Left ventricle myocardium superior (tissue), 1 donor: ENCODE measurements around the gene POLD4. TPM values are rescaled to one million over a fixed set of nuclear protein-coding genes. Genes with fewer than 3 reads are reported as not detected.

ENCODE experiments used
- ATAC-seq: fragments of 200-7000 bp; cut with Tn5 transposase; one replicate; pipeline ENCODE4 v1.9.1; 2020; ENCODE audit warnings: mild to moderate bottlenecking, moderate library complexity
- DNase-seq: peaks from one replicate; pipeline ENCODE4 v3.0.0-alpha.2; 2020
- intact Hi-C: fragments of 100-400 bp; cut with micrococcal nuclease; formaldehyde crosslinking; loops from one replicate; pipeline ENCODE4 v1.11.0; 2022
- total RNA-seq: library from RNA; stranded (reverse); fragmentation: NEBNext Ultra II Directional; extraction: Animal tissue kit (Norgen Biotek cat#: 25700); gene quantifications from one replicate; pipeline ENCODE4 v1.2.1, GENCODE V29; 2021
- donor health status: DM: no; HTN: yes; CAD: no; lungs with severe emphysema.

The POLD4 gene
- total RNA-seq, 1 donor from 2014 or later, result 40.3 TPM

DNA sequence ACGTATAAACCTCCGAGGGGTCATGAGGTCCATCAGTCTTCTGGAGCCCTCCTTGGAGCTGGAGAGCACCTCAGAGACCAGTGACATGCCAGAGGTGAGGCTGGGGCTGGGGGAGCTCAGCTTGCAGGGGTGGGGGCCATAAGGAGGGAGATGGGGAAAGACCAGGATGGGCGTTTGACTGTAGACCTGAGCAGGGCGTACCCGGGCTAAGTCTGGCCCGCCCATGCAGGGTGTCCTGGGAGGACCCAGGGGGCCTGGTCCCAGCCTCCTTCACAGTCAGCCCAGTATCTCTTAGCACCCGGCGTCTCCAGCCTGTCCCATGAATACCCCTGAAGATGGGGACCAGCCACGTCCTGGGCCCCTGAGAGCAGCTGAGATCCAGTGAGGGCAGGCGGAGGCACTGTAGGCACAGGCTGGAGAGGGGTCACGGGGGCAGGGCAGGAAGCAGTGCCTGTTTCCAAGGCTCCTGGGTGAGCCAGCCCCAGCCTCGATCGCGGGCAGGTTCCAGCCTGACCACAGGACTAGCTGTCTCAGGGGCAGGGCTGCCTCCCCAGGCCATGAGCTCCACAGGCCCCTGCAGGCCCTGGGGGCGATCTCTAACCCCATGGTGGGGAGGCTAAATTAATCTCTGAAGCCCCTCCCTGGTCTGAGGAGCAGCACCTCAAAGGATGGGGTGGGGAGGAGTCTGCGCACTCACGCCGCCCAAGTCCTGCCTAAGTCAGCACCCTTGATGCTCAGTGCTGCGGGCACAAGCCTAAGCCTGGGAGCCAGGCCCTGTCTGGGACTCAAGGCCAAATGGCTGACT lies 42.9 kb downstream of the POLD4 start:
- intact Hi-C loops, result no loop called here
- DNase-seq, result no peak
- no peak for ATAC-seq

DNA sequence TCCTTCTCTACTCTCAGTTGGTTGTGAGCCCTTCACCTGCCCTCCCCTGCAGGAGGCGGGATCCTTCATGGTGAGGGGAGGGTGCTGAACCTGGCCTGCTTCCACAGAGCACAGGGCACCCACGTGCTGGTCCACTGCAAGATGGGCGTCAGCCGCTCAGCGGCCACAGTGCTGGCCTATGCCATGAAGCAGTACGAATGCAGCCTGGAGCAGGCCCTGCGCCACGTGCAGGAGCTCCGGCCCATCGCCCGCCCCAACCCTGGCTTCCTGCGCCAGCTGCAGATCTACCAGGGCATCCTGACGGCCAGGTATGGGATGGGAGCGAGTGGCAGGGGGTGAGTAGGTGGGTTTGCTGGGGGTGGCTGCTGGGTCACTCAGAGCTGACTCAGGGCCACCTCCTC lies 43.7 kb downstream of the POLD4 start:
- no peak for ATAC-seq
- intact Hi-C loops, result no loop called here

DNA sequence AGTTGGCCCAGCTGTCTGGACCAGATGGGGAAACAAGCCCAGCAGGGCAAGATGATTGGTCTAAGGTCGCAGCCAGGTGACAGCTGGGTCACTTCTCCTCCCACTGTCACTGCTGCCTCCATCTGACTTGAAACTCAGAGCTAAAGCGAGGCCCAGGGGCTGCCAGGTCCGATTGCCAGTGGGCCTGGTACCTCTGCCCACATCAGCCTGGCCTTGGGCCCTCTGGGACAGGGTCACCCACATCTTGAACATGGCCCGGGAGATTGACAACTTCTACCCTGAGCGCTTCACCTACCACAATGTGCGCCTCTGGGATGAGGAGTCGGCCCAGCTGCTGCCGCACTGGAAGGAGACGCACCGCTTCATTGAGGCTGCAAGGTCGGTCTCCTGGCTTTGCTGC lies 44.2 kb downstream of the POLD4 start:
- intact Hi-C loops, result no loop called here
- DNase-seq (no peak), ATAC-seq (no peak)

More for the DNA sequence above, 43.7 kb downstream of the POLD4 start:
- DNase-seq, result no peak

DNA sequence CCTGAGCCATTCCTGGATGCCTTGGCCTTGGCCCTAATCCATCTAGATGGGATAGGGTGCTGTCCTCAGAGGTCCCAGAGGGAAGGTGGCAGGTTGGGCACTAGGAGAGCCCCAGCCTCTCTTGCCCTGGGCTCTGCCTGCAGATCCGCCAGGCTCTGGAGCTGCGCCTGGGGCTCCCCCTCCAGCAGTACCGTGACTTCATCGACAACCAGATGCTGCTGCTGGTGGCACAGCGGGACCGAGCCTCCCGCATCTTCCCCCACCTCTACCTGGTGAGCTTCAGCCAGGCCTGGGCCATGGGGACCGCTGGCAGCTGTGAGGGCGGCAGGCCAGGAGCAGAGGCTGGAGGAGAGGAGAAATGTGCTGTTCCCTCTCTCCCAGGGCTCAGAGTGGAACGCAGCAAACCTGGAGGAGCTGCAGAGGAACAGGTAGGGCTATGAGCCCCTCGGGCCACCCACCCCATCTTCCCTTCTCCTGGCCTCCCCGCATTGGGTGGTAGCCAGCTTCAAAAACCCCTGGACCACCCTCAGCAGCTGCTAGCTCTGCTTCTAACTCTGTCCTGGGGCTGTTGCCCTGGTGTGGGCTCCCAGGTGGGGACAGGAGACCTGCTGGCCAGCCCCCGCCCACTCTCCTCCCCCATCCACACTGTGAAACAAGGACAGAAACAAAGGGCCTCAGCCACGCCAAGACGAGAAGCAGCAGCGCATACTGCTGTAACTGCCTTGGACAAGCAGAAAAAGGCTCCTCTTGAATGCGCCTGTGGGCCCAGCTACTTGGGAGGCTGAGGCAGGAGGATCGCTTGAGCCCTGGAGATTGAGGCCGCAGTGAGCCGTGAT lies 45.1 kb downstream of the POLD4 start:
- ATAC-seq, result no peak
- intact Hi-C loops, result no loop called here
- DNase-seq, result no peak

DNA sequence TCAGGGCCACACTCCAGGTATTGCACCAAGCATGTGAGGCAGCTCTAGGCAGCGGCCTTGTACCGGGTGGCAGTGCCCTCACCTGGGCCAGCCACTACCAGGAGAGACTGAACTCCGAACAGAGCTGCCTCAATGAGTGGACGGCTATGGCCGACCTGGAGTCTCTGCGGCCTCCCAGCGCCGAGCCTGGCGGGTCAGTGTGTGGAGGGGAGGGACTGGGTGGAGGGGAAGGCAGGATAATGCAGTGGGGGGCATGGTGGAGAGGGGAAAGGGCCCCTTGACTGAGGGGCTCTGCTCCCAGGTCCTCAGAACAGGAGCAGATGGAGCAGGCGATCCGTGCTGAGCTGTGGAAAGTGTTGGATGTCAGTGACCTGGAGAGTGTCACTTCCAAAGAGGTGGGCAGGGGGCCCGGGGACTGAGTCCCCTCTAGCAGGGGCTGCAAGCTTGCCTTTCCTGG lies 45.8 kb downstream of the POLD4 start:
- ATAC-seq (no peak), DNase-seq (no peak)
- intact Hi-C loops, result no loop called here

DNA sequence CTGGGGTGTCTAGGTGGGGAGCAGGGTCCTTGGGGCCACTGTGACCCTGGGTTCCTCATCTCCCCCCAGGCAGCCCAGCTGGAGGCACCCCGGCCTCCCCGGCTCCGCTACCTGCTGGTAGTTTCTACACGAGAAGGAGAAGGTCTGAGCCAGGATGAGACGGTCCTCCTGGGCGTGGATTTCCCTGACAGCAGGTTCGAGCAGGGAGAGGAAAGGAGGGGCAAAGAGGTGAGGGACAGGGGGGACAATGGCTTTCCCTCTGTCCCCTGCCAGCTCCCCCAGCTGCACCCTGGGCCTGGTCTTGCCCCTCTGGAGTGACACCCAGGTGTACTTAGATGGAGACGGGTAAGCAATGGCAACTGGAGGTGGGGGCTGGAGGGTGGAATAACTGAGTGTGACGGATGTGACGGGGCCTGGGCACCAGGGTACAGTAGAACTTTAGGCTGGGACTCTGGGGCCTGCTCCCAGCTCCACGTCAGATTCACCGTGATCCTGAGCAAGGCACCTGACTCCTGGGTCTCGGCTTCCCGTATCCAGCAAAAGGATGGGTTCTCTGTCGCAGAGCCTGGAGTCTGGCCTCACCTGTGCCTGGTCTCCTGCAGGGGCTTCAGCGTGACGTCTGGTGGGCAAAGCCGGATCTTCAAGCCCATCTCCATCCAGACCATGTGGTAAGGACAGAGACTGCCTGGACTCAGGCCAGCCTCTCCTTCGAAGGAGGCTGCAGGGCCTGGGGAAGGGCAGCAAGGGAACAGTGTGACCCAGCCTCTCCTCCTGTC lies 46.4 kb downstream of the POLD4 start:
- ATAC-seq, result no peak
- intact Hi-C loops, result no loop called here
- no peak for DNase-seq

DNA sequence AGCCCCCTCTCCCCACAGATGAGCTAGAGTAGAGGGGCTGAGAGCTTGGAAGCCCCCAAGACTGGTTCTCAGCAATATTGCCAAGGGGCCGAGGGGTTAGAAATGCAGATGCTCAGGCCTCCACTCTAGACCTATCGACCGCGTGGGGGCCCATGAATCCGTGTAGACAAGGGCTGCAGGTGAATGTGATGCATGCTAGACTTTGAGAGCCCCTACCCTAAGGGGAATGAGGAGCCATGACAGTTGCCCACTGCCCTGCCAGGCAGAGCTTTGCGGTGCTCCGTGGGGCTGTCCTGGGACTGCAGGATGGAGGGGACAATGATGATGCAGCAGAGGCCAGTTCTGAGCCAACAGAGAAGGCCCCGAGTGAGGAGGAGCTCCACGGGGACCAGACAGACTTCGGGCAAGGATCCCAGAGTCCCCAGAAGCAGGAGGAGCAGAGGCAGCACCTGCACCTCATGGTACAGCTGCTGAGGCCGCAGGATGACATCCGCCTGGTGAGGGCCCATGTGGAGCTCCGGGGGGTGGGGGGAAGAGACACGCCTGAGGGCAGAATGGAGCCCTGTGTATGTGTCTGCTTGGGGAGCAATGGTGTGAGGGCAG lies 48.7 kb downstream of the POLD4 start:
- intact Hi-C loops, result no loop called here
- no peak for DNase-seq
- ATAC-seq, result no peak

DNA sequence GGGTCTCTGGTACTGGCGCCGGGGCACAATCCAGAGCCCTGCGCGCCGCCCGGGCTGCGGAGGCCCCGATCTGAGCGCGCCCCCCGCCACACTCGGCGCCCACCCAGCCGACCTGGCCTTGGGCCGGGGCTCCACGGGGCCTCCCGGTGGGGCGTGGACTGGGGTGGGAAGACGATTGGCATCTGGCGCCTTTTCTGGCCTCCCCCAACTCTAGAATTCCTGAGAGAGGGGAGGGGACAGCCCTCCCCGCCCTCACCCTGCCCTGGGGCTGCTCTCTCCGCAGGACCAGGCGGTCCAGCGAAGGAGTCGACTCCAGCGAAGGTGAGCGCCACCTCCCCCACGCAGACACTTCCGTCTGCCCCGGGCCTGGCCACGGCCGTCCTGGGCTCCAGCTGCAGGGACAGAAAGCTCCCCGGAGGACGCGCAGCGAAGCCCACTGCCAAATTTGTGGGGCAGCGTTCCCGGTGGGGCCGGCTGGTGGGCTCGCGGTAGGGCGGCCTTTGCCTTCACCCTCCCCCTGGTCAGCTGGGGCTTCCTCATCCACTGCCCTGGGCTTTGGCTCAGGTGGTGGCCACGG lies 49.4 kb downstream of the POLD4 start:
- peak; percentile 47 for DNase-seq
- intact Hi-C loops, result no loop called here
- peak; percentile 32 for ATAC-seq

DNA sequence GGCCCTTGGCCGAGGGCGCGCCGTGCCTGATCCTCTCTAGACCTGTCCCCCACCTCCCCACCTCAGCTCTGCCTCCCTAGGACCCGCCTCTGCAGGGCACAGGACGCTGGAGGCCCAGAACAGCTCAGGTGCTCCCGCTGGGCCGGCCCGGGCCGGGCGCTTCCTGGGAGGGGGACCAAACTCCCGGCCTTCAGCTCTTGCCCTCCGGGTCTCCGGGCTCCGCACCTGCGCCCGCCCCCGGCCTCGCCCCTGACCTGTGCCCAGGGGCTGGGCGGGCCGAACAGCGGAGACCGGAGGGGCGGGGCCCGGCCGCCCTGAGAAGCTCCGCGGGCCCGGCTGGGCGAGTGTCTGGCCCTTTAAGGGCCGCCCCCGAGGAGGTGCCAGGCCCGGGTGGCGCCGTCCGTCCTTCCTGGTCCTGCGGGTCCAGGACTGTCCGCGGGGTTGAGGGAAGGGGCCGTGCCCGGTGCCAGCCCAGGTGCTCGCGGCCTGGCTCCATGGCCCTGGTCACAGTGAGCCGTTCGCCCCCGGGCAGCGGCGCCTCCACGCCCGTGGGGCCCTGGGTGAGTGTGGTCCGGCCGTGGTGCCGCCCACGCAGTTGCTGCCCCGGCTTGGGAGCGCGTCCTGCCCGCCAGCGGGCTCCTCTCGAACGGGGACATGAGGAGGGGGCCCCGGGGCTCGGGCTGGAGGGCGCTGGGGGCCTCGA lies 50.1 kb downstream of the POLD4 start, which contains the start of gene SSH3:
SSH3 (plus strand) TSS at position 399 of the 703 bp plus-strand sequence; CDS start at position 495, 96 bp downstream.
- intact Hi-C loops, result no loop called here
- peak; percentile 90 for DNase-seq
- peak; percentile 93 for ATAC-seq

DNA sequence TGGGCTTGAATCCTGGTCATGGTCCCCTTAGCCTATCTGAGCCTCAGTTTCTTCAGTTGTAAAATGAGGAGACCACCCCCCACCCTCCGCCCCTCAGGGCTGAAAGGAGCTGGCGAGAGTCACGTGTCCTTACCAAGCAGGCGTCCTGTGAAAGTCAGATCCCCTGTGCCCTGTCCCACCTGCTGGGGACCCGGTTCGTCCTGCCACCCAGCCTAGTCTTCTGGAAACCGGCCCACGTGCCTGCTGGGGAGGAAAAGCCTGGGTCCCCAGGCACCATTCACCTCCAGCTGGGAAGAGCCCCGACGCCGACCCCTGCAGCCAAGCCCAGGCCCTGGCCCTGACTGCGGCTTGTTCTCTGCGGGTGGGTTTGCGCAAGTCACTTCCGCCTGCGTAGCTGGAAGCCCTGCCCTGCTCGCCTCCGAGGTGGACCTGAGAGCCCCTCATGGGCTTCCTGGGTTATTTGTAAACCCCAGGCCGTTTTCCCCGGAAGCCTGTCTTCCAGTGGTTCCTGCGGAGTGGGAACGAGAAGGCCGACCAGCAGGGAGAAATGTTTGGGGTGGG lies 50.7 kb downstream of the POLD4 start:
- intact Hi-C loops, result no loop called here
- ATAC-seq, result peak; percentile 34
- peak; percentile 60 for DNase-seq

DNA sequence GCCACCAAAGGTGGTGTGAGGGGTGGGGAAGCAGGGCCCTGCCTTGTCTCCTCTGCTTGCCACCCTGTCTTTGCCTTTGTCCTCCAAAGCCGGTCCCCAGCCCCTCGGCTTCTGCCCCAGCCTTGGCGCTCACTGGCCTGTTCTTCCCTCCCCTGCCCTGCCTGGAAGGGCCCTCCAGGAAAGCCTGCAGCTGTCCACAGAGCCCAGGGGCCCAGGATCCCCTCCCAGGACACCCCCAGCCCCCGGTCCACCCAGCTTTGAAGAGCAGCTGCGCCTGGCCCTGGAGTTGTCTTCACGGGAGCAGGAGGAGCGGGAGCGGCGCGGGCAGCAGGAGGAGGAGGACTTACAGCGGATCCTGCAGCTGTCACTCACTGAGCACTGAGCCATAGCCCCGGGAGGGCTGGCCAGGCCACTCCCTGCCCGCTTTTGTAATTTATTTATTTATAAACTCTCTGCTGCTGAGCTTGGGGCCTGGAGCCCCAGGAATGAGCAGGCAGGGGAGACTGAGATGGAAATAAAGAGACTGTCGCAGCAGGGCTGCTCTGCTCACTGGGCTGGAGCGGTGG lies 51.3 kb downstream of the POLD4 start:
- ATAC-seq (peak; percentile 65), DNase-seq (peak; percentile 76)
- intact Hi-C loops, result no loop called here

DNA sequence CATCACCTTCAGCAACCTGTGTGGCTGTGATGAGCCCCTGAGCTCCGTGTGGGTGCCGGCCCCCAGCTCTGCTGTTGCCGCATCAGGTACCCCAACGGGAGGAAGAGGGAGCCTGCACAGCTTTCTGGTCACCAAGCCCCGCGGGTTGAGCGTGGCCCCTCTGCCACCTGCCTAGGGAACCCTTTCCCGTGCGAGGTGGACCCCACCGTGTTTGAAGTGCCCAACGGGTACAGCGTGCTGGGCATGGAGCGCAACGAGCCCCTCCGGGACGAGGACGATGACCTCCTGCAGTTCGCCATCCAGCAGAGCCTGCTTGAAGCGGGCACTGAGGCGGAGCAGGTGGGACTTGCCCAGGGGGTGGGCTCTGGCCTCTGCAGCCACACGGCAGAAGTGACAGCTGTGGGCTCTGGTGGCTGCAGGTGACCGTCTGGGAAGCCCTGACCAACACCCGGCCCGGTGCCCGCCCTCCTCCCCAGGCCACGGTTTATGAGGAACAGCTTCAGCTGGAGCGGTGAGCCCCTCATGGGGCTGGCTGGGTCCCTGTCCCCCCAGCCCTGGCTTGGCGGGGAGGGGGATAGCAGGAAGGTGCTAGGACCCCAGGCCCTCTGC lies 51.9 kb downstream of the POLD4 start:
- DNase-seq (peak; percentile 38), ATAC-seq (no peak)
- intact Hi-C loops, result no loop called here

Other genes starting within 250 kb of the POLD4 start
- gene KDM2A, start 234.3 kb downstream of the POLD4 start, total RNA-seq, result 37.5 TPM
- 56.8 TPM for gene GRK2, start 87.1 kb downstream of the POLD4 start, total RNA-seq
- 13.1 TPM for gene ANKRD13D, start 64.2 kb downstream of the POLD4 start, total RNA-seq
- 18.7 TPM for gene SSH3, start 50.0 kb downstream of the POLD4 start, total RNA-seq
- gene CLCF1, start 20.1 kb upstream of the POLD4 start, total RNA-seq, result 0.89 TPM
- 5.8 TPM for gene RAD9A, start 38.4 kb upstream of the POLD4 start, total RNA-seq
- gene PPP1CA, start 48.3 kb upstream of the POLD4 start, total RNA-seq, result 106 TPM
- 0.87 TPM for gene TBC1D10C, start 50.5 kb upstream of the POLD4 start, total RNA-seq
- 18.0 TPM for gene CARNS1, start 62.1 kb upstream of the POLD4 start, total RNA-seq
- gene RPS6KB2, start 74.9 kb upstream of the POLD4 start, total RNA-seq, result 25.1 TPM
- 2.0 TPM for gene PTPRCAP, start 84.1 kb upstream of the POLD4 start, total RNA-seq
- 23.2 TPM for gene CORO1B, start 89.9 kb upstream of the POLD4 start, total RNA-seq
- gene GPR152, start 99.2 kb upstream of the POLD4 start, total RNA-seq, result not detected
- gene CABP4, start 101.8 kb upstream of the POLD4 start, total RNA-seq, result 0.64 TPM
- 91.5 TPM for gene TMEM134, start 115.7 kb upstream of the POLD4 start, total RNA-seq
- 51.3 TPM for gene AIP, start 129.5 kb upstream of the POLD4 start, total RNA-seq
- 45.5 TPM for gene PITPNM1, start 151.8 kb upstream of the POLD4 start, total RNA-seq
- 55.0 TPM for gene CDK2AP2, start 154.6 kb upstream of the POLD4 start, total RNA-seq
- gene CABP2, start 169.9 kb upstream of the POLD4 start, total RNA-seq, result not detected
- 360 TPM for gene GSTP1, start 230.3 kb upstream of the POLD4 start, total RNA-seq